Astrocyte of the hippocampus (primary cell): ENCODE data around the gene IRF2.
A peak's percentile ranks its signal among the peaks of the same experiment; 100 is the strongest.

Experiments used
- DNase-seq: peaks from one replicate; pipeline ENCODE4 v3.0.0; 2011; ENCODE audit warnings: low read depth, low spot score

IRF2 gene

DNA sequence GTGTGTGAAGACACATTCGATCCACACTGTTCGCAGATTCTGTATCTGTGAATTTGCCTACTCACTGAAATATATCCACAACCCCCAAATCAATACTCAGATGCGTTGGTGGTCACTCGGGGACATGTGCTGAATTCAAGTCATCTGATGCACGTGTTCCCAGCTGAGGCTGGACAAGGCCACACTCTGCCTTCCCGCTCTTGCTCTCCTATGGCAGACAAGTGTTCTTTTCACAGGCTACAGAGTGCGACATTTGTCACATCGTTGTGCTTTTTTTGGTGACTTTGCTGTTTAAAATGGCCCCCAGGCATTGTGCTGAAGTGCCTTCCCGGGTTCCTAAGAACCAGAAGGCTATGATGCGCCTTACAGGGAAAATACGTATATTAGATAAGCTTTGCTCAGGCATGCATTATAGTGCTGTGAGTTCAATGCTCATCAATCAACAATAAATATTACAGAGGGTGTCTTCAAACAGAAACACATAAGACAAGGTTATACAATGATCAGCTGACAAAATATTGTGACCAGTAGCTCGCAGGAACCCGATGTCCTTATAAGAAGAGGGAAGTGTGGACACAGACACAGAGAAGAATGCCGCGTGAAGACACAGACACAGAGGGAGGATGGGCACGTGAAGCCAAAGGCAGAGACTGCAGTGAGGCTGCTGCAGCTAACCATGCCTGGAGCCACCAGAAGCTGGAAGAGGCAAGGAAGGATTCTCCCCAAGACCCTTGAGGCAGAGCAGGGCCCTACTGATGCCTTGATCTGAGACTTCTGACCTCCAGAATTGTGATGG lies 42.0 kb downstream of the IRF2 start:
- DNase-seq, result no peak

DNA sequence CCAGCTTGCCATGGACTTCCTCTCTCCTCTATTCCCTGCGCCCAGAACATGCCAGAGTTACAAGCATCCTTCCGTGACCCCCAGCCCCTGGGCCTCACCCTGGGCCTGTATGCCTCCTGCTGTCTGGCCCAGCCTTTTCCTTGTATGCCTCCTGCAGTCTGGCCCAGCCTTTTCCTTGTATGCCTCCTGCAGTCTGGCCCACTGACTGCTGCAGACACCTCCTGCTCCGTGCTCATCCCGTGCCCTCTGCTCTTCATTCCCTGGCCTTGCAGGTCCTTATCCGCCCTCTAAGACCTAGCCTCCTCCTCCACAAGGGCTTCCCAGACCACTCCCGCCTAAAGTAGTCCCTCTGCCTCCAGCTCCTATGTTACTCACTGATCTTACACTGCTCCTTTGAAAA lies 44.2 kb downstream of the IRF2 start:
- DNase-seq, result no peak

DNA sequence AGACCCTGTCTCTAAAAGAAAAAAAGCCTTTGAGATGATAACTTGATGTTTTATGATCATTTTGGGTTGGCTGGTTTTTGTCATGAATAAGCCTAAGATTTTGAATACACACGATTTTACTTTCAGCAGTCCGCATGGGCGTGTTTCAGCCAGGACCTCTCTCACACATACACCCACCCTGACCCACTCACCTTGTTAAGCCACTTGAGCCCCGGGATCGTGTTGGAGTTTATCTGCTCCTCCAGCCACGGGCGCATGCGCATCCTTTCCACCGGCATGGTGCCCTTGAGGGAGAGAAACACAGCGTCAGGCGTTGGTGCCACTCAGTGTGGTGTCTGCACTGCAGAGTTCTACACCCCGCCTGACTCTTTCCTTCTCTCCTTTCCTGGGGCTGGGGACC lies 45.6 kb downstream of the IRF2 start:
- DNase-seq, result no peak

DNA sequence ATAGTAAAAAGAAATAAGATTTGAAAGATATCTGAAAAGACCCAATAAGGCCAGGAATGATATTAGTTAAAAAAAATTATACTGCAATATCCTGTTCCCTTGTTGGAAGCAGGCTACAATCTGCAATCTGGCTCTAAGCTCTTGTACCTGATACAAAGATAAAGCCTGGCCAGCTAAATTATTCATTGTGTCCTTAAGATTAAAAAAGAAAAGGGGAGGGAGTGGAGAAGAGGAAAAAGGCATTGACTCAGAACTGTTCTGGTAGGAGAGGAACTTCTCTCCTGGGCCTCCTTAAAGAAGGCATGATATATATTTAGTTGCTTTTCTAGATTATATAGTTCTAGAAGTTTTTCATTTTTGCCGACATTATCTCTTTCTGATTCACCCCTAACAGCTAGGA lies 46.7 kb downstream of the IRF2 start:
- no peak for DNase-seq

DNA sequence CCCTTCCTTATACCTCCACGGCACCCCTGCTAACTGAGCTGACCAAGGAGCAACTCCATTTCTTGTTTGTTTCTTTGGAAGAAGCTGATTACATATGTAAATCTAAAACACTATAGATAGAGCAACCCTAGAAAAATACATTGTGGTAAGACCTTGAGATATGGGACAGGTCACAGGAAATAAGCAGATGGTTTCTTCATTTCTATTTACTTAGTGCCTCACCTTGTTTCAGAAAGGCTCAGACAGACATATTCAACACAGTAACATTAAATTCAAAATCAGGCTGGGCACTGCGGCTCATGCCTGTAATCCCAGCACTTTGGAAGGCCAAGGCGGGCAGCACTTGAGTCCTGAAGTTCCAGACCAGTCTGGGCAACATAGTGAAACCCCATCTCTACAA lies 47.3 kb downstream of the IRF2 start:
- DNase-seq, result no peak

DNA sequence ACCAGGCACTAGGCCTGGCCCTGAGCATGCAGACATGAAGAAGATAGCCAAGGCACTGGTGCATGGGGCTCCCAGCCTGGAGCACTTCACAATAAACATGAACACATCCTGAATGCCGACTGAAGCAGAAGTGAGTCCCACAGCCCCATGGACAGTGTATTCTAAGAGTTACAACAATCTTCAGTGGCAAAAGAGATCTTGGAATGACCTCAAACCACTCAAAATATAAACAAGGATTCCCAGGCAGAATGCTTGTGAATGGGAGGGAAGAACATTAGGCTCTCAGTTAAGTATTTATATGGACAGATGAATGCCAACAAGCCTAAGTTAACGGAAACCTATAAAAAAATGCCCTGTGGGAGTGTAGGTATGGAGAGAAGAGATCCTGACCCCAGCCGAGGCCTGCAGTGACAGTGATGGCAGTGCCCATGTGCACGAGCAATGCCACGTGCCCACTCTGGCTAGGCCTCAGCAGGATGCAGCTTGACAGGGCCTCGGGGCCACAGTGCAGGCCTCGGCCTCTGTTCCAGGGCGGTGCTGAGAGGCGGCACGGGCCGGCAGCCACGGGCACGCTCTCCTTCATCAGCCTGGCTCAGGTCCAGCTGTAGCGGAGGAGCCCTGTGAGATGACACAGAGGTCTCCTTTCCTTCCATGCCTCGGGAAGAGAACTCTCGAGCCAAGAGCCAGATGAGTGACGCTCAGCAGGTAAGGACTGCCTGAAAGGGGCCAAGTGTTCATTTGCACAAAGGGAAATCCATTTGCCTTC lies 49.2 kb downstream of the IRF2 start:
- no peak for DNase-seq

DNA sequence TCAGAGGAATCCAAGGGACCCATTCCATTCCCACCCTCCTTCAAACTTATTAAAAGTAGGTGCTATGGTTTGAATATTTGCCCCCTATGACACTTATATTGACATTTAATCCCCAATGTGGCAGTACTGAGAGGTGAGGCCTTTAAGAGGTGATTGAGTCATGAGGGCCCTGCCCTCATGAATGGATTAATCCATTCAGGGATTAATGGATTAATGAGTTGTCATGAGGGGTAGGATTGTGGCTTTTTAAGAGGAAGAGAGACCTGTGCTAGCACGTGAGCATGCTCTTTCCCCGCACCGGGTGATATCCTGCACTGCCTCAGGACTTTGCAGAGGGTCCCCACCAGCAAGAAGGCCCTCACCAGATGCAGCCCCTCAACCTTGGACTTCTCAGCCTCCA lies 50.1 kb downstream of the IRF2 start:
- no peak for DNase-seq

DNA sequence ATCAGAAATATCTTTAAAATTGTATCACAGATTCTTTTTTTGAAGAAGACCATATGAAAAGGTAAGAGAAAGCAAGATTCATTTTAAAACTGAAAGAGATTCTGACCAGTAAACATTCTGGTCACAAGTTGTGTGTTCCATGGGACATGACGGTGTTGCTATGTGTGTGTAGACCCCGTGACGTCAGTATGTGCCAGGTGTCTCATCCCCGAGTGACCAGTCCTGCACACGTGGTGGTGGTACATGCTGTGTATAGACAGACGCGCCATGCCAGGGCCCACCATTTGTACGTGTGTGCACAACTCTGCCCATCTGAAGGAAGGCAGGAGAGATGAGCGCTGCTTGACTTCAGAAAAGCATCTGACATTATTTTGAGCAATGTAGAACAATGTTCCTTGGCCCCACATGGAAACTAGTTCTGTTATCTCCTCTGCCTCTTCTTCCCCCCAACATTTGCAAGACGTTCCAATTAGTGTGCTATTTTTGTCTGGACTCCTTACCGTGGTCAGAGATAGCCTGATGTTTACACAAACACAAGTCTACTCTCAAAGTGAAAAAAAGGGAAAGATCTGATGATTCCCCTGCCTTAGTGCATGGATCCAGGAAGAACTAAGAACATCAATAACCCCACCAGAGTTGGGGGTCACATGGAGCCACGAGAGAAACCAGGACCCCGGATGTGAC lies 51.2 kb downstream of the IRF2 start:
- DNase-seq, result no peak

DNA sequence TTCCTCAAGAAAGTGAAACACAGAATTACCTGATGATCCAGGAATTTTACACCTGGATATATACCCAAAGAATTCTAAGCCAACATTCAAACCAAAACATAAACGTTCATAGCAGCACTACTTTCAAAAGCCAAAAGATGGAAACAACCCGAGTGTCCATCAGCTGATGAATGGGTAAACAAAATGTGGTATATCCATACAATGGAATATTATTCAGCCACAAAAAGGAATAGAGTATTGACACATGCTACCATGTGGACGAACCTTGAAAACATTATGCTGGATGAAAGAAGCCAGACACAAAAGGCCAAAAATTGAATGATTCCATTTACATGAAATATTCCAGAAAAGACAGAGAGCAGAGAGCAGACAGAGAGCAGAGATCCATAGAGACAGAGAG lies 52.0 kb downstream of the IRF2 start:
- DNase-seq, result no peak

DNA sequence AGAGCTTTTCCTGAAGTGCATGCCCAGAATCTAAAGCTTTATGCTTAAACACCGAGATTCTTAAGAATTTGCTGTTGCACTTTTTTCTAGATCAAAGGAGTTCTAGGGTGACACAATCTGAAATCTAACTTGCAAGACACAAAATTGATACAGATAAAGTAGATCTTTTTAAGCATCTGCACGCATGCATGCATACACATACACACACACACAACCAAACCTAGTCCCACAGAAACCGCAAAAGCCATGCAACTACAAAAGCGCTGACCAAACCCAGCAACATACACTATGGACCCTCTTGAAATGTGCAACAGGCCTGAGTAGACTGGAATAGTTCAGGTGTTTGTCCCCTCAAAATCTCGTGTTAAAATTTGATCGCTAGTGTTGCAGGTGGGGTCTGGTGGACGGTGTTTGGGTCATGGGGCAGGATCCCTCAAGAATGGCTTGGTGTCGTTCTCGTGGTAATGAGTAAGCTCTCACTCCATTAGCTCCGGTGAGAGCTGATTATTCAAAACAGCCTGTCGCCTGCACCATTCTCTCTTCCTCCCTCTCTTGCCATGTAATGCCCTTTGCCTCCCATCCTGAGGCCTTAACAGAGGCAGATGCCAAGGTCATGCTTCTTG lies 52.7 kb downstream of the IRF2 start:
- DNase-seq, result no peak

DNA sequence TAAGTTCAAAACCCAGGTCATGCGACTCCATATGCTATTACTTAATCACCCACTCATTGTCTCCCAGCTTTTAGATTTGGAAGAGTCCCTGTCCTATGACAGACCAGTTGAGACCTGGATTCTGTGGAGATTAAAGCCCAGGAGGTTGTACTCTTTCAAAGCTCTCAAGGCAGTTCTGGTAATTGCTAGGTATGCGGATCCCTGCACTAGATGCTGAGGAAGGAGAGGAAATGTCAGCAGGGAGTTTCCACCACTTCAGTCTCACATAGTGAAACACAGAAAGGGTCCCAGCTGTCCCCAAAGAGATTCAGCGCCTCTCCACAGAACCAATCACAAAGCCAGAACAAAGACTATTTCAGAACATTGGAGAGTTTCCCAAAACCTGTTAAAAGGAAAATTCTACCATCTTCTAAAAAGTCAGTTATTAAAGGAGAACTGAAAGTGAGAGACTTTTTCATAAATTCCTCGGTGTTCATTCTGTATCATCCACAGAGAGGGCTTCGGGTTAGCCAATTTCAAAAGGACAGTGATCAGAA lies 53.4 kb downstream of the IRF2 start:
- DNase-seq, result no peak

DNA sequence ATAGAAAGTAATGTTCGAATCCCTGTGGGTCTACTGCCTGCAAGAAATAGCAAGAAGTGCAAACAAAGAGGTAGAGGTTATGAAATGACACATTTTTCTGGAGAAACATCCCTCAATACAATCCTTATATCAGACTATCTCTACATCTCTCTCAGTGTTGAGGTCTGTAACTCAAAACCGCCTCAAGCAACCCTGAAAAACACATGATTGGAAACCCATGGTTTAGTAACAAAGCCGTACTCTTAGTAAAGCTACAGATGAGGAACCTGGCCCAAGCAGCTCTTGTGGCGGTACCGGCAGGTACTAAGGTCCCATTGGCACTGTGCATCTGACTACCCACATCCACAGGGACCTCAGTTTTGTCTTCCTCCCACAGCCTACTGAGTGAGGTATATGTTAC lies 53.9 kb downstream of the IRF2 start:
- DNase-seq, result no peak

DNA sequence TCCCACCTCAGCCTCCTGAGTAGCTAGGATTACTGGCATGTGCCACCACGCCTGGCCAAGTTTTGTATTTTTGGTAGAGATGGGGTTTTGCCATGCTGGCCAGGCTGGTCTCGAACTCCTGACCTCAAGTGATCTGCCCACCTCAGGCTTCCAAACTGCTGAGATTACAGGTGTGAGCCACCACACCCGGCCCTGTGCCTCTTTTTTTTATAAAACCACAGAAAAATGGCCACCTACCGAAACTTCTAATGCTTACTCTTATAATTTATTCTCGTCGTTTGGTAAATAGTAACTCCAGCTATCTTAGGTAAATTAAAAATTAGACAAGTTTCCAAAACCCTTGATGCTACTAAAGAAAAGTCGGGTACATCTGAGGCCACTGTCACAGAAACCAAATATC lies 54.4 kb downstream of the IRF2 start:
- no peak for DNase-seq

DNA sequence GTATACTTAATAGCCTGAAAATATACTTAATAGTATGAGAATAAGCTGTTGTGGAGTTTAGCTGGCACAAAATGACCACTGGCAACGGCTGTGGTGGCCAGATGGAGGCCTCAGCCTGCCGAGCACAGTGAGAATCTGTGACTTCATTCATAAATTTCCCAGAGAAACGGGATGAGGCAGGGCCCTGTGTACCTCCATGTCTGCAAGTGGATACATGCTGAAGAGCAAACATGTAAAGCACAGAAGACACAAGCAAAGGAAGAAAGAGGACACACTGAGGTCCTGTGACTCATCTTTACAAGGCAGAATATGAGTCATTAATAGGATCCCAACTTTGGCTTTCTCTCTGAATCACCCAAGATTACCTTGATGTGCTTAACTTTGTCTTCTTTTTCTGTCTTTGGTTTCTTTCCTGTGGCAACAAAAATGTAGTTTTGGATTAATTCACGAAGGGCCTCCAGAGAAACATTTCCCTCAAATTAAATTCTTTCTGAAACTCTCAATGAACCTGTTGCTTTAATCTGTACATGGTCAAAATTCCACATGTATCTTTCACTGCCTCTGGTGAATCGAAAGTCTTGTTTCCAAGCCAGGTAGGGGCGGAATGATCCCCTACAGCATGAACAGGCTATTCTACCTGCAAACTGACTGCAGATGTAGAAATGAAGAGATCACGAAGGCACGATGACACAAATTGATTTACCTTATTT lies 56.4 kb downstream of the IRF2 start:
- peak; percentile 49 for DNase-seq

DNA sequence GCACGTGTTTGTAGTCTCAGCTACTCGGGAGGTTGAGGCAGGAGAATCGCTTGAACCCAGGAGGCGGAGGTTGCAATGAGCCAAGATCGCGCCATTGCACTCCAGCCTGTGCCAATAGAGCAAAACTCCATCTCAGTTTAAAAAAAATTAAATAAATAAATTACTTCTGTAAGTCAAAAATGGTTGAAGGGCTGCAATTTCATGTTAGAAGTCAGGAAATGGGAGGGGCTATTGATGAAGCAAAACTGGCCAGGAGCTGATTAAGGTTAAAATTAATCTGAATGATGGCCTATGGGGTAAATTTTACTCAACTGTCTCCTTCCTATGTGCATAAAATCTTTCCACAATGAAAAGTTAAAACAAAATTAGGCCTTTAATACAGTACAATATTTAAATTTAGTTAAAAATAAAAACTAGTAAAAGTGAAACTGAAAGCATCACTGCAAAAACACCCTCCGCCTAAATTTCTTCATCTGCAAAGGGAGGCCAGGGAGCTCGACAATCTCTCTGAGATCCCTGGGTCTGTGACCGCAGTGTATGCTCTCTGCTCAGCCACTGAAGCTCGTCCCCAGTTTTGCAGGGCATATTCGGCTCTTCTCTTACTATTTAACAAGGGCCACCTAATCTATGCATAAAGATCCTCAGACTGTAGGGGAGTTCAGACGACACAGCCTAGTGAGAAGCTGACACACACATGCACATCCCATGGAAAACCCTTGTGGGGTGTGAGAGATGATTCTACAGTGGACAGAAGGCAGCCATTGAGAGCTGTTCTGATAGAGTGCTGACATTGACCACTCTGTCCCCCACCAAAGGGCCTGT lies 57.2 kb downstream of the IRF2 start:
- no peak for DNase-seq

DNA sequence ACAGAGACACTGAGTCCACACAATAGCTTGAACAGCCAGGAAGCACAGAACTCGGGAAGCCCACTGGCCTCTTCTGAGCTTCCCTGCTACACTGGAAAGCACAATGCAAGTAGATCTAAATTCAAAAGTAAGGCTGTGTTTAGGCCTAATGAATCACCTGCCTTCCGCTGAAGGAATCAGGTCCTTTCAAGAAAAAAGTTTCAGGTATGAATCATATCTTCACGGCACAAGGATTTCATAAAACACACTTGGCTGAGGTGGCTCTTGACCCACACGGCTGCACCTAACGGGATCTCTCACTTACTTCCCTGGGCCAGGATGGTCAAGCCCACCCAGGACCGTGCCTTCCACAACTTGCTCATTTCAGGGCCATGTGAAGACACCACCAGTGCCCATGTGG lies 59.3 kb downstream of the IRF2 start:
- no peak for DNase-seq

DNA sequence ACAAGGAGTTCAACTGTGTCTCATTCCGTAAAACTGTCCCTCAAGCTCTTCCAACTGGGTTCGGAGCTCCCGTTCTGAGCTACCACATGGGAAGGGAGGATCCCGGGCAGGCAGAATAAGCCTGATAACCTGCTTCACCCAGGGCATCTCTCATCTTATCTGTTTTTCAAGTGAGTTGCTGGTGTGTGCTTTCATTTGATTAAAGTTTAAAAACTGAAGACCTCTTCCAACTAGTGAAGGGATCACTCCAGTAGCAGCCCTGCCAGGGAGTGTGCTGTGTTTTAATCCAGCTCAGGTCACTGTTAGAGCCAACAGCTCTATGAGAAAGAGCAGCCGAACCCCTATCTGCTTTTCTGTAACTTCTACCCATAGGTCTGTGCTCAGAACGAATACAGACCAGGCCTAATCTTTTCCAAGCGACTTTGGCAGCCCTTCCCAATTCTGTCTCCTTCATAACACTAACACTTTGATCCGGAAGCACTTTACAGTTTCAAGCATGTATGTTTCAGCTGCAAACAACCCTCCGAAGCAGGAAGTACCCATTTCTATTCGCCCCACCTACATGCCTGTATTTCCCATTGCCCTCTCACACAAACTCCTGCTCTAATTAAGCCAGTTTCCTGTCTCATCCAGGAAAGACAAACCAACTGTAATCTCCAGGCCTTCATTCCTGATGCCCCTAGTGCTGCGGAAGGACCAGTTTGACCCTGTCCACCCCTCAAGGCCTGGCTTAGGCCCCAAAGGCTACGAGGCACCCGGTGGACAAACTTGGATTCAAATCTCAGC lies 60.9 kb downstream of the IRF2 start:
- no peak for DNase-seq

DNA sequence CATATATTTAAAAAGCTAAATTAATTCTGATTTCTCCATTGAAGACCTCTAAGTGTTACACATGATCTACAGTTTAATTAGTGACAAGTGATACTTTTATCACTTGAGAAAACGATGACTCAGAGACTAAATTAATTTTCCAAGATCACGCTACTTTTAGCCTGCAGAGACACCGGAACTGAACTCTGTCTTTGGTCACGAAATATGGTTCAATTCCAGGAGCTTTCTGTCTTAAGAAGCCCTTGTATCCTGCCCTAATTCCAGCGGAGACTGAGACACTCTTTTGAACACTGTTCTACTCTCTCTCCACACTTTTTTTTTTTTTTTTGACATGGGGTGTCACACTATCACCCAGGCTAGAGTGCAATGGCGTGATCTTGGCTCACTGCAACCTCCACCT lies 63.6 kb downstream of the IRF2 start:
- no peak for DNase-seq

DNA sequence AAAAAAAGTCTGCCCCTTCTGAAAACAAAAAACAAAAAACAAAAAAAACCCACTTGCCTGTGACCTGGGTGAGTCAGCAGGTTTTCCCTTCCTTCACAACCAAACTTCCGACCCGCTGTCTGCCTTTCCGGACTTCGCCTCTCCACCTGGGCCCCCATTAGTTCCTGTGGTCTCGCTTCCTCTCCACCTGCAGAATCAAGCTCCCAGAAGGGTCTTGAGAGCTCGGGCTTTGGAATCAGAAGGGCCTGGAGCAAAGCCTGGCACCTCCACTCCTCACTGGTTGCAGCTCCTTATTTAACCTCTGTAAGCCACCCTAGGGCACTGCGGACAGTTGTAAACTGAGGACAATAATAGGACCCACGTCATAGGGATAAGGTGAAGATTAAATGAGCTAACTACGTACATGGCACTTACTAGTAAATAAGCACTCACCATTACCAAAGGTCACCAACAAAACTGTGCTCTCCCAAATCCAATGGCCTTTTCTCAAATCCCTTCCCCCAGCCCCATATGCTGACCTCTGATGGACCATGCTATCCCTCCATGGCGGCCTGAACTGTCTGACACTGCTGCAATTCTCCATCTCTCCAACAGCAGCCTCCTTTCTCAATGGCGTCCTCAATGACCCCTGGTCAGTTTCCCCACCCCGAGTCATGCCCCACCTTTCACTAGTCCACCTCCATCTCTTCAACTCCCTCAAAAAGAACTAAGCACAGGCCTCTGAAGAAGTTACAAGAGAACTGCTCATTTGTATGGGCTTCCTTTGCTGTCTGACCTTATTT lies 64.2 kb downstream of the IRF2 start:
- DNase-seq, result no peak
